GM12873 (cell line): Measurements from ENCODE around the gene CAPNS2.

Experiments used
- TF ChIP-seq, protein P1 (sequence below): IDR thresholded peaks from 2 replicates; pipeline ENCODE4 v1.5.1; 2012; ENCODE audit warnings: low read depth, mild to moderate bottlenecking, moderate library complexity, low read length, control low read depth; ENCODE audit not compliant: insufficient read depth; ENCODE audit errors: missing control alignments

CAPNS2 gene

DNA sequence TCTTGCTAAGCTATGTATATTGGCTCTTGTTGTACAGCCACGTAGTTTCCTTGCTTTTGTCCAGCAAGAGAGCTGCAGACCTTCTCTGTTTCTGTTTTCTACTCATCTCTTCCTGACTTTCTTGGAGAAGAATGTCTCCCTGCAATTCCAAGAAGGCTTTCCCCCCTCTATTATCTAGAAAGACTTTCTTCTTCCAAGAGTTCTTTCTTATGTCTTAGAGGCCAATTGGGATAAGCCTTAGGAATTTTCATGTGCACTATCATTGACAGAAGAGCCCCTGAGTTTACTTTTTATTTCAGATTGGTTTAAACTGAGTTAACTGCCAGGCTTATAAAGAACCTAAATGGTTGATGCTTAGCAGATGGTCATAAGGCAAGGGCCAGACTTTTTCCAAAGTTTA lies 9.0 kb downstream of the CAPNS2 start:
- TF ChIP-seq, protein P1, sequence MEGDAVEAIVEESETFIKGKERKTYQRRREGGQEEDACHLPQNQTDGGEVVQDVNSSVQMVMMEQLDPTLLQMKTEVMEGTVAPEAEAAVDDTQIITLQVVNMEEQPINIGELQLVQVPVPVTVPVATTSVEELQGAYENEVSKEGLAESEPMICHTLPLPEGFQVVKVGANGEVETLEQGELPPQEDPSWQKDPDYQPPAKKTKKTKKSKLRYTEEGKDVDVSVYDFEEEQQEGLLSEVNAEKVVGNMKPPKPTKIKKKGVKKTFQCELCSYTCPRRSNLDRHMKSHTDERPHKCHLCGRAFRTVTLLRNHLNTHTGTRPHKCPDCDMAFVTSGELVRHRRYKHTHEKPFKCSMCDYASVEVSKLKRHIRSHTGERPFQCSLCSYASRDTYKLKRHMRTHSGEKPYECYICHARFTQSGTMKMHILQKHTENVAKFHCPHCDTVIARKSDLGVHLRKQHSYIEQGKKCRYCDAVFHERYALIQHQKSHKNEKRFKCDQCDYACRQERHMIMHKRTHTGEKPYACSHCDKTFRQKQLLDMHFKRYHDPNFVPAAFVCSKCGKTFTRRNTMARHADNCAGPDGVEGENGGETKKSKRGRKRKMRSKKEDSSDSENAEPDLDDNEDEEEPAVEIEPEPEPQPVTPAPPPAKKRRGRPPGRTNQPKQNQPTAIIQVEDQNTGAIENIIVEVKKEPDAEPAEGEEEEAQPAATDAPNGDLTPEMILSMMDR = no peak

DNA sequence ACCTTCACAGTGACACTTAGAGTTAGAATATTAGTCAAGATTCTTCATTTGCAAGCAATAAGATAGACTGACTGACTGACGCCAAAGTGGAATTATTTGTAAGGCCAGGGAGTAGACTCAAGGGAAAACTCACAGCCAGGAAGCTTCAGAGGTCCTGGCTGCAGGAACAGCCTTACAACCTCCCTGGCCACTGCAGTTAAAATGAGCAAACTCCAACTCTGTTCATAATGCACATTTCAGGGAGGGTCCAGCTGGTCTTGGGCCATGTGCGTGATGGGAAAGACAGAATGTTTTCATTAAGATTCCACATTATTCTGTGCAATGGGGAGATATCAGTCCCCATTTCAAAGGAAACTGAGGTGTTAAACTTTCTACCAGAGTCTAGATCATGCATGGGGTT lies 9.9 kb downstream of the CAPNS2 start:
- TF ChIP-seq, protein P1 = no peak

DNA sequence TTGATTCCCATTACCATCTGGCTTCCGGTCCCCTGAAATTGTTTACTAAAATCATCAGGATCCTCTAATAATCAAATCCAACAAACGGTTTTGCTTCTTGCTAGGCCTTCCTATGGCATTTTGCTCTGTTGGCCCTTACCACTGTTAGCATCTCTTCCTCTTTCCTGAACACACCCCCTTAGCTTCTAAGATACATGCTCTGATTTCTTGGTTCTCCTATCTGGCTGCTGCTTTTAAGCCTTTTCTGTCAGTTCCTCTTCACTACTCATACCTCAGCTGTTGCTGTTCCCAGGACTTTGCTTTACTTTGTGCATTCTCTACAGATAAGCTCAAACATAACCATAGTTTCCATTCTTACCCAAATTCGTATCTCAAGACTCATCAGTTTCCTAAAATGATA lies 11.4 kb downstream of the CAPNS2 start:
- TF ChIP-seq, protein P1 = no peak

DNA sequence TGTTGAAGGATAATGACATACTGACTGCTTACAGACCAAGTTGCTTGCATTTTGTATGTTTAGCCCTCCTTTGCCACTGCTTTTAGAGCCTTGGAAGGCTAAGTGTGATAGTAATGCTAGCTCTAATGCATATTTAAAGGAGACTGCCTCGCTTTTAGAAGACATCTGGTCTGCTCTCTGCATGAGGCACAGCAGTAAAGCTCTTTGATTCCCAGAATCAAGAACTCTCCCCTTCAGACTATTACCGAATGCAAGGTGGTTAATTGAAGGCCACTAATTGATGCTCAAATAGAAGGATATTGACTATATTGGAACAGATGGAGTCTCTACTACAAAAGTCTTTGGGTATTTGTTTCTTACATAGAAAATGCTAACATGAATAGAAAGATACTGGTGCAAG lies 19.1 kb downstream of the CAPNS2 start:
- TF ChIP-seq, protein P1 = no peak

DNA sequence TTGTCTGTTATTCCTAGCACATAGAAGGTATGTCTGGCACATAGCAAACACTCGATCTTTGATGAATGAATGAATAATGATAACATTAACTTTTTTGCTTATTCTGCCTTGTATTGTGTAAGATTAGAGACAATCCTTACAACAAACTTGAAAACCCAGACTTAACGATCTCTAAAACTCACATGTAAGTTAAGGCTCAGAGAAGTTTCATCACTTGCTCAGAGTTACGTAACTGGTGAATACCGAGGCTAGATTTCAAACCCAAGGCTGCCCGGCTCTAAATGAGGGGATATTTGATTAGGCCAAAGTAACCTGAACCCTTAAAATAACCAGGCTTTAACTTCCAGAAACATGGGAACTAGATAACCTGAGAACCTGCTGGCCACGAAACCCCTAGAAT lies 22.3 kb downstream of the CAPNS2 start:
- TF ChIP-seq, protein P1 = no peak

DNA sequence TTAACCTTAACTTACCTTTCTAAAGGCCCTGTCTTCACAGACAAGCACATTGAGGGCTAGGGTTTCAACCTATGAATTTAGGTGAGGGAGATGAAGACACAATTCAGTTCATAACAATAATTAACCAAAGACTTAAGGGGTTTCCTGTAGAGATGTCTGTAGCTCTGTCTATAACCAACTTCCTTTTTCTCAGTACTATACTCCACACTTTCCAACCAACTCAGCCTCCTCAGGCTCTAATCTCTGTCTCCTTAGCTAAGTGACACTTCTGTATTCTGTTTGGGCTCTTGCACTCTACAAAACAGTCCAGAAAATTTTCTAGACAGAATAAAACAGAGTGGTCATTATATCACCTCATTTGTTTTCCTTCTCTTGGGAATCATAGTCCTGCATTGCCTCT lies 25.8 kb downstream of the CAPNS2 start:
- TF ChIP-seq, protein P1 = no peak

DNA sequence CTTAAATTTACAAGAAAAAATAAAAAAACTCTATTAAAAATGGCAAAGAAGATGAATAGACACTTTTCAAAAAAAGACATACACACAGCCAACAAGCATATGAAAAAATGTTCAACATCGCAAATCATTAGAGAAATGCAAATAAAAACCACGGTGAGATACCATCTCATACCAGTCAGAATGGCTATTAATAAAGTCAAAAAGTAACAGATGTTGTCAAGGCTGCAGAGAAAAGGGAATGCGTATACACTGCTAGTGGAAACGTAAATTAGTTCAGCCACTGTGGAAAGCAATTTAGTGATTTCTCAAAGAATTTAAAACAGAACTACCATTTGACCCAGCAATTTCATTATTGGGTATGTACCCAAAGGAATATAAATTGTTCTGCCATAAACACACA lies 31.4 kb downstream of the CAPNS2 start:
- TF ChIP-seq, protein P1 = no peak

DNA sequence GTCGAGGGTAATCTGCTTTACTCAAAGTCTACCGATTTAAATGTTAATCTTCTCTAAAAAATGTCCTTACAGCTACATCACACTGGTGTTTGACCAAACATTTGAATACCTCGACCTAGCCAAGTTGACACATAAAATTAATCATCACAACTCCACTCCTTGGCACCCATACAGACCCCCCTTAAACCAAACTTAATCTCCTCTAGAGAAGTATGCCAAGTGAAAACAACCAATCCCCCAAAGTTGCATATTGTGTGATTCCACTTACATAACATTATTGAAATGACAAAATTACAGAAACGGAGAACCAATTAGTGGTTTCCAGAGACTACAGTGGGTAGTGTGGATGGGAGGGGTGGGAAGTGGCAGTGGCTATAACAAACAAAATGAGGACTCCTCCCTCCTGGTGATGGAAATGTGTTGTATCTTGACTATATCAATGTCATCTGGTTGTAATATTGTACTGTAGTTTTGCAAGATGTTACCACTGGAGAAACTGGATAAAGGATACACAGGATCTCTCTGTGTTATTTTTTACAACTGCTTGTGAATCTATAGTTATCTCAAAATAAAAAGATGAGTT lies 39.4 kb downstream of the CAPNS2 start:
- TF ChIP-seq, protein P1 = no peak
